Endothelial cell of umbilical vein (primary cell): Measurements from ENCODE around the gene HIVEP1.

ENCODE experiments used
- CTCF ChIP-seq, 2 donors: IDR thresholded peaks; 1 replicate in 1 of 2; 2 replicates in 1 of 2; pipeline ENCODE4 v1.5.1; 2011; ENCODE audit warnings: low read length in 2 of 2, mild to moderate bottlenecking in 2 of 2, moderate library complexity in 2 of 2, control low read depth in 1 of 2, inconsistent platforms in 1 of 2, low read depth in 1 of 2; ENCODE audit not compliant: insufficient read depth in 1 of 2; ENCODE audit errors: extremely low read depth in 1 of 2
- MAX ChIP-seq: IDR thresholded peaks from 2 replicates; pipeline ENCODE4 v1.6.1; 2011; ENCODE audit not compliant: insufficient read depth, insufficient read length
- POLR2A ChIP-seq: IDR thresholded peaks from 2 replicates; pipeline ENCODE4 v1.6.1; 2012; ENCODE audit warnings: low read depth, mild to moderate bottlenecking, control low read depth, low read length
- POLR2AphosphoS5 ChIP-seq: IDR thresholded peaks from 2 replicates; pipeline ENCODE4 v1.6.1; 2012; ENCODE audit warnings: low read depth, mild to moderate bottlenecking, control low read depth, low read length, moderate library complexity; ENCODE audit not compliant: insufficient read depth

GRCh38 chr6:12090714-12091113 is 78.6 kb downstream of the HIVEP1 start:
- TF ChIP-seq CTCF (IDR thresholded peaks at IDR 0.05; ENCODE audit: extremely low read depth in 1 of 2, insufficient read depth in 1 of 2, low read depth in 1 of 2, low read length in 2 of 2) (no peak), POLR2AphosphoS5 (no peak), POLR2A (no peak), MAX (no peak)
